Tibial artery (tissue), 4 donors: ENCODE data around the gene ERVK3-1.
"Not testable (repeated sequence)": the region's sequence is repeated elsewhere in the genome, so short reads cannot be mapped to it uniquely, and the experiment has no call there.

Experiments
- DNase-seq, 2 donors: peaks; one replicate each; pipeline ENCODE4 v3.0.0-alpha.2; 2019
- H3K27ac ChIP-seq, 2 donors: fragments of 200-600 bp; sonication (generic) in 1 of 2; 1 replicate in 1 of 2; 2 replicates in 1 of 2; pipeline ENCODE4 v1.5.1; 2018 to 2019; ENCODE audit warnings: mild to moderate bottlenecking in 1 of 2
- H3K27me3 ChIP-seq, 2 donors: fragments of 200-600 bp; sonication (generic) in 1 of 2; one replicate each; pipeline versions ENCODE4 v1.5.1 to v1.6.0; 2016 to 2019
- H3K36me3 ChIP-seq, 3 donors: fragments of 200-600 bp; sonication (generic) in 2 of 3; one replicate each; pipeline ENCODE4 v1.5.1; 2016 to 2019; ENCODE audit warnings: mild to moderate bottlenecking in 2 of 3
- H3K4me1 ChIP-seq, 4 donors: fragments of 200-600 bp; sonication (generic) in 2 of 4; 1 replicate in 3 of 4; 2 replicates in 1 of 4; pipeline ENCODE4 v1.5.1; 2016 to 2019
- H3K4me3 ChIP-seq, 2 donors: fragments of 200-600 bp; sonication (generic) in 1 of 2; 1 replicate in 1 of 2; 2 replicates in 1 of 2; pipeline ENCODE4 v1.5.1; 2018 to 2019; ENCODE audit warnings: mild to moderate bottlenecking in 2 of 2
- H3K9me3 ChIP-seq, 3 donors: fragments of 200-600 bp; sonication (generic) in 1 of 3; one replicate each; pipeline ENCODE4 v1.5.1; 2016 to 2019
- CTCF ChIP-seq, 2 experiments: fragments of 200-600 bp in 1 of 2; fragments of 450-650 bp in 1 of 2; IDR thresholded peaks; one replicate each; pipeline ENCODE4 v1.5.1; 2017 to 2019; ENCODE audit warnings: antibody characterized with exemption in 2 of 2, mild to moderate bottlenecking in 1 of 2, moderate library complexity in 1 of 2
- intact Hi-C: fragments of 100-400 bp; cut with DNase I; formaldehyde crosslinking; loops from one replicate; pipeline ENCODE4 v1.15.0; 2023; ENCODE audit warnings: low total_unique reads

The ERVK3-1 gene

GRCh38 chr19:58305065-58305931, at the start of gene ERVK3-1:
Gene ERVK3-1, plus strand, starts transcription at chr19:58305377. Its CDS starts 6,792 bp downstream, at chr19:58312169.
- peak within 1 kb of the TSS; percentile 78 to 91 for H3K4me3 ChIP-seq

GRCh38 chr19:58258259-58258658, 46.9 kb upstream of the ERVK3-1 start:
- H3K4me3 ChIP-seq, H3K4me1 ChIP-seq, H3K27me3 ChIP-seq, H3K27ac ChIP-seq, intact Hi-C loops, DNase-seq: not testable (repeated sequence)
- peaks cover 71 to 100% (median 99%) of the 10 kb centered on the region in 3 donors for H3K9me3 ChIP-seq
- H3K36me3 ChIP-seq = peaks cover 99 to 100% (median 100%) of the 10 kb centered on the region in 3 donors

More at GRCh38 chr19:58305065-58305931, at the start of gene ERVK3-1:
- peaks cover 0 to 19% (median 10%) of the 10 kb centered on the region in 4 donors for H3K4me1 ChIP-seq
- peaks cover 0 to 2% (median 0%) of the 10 kb centered on the region in 3 donors for H3K9me3 ChIP-seq
- peak; percentile 37 to 63 for TF ChIP-seq CTCF (IDR thresholded peaks at IDR 0.05)
- peaks cover 27 to 51% (median 44%) of the 10 kb centered on the region in 3 donors for H3K36me3 ChIP-seq
- DNase-seq = peak; percentile 97 to 98
- peak within 1 kb of the TSS; percentile 81 to 93 for H3K27ac ChIP-seq
- no peaks in the 10 kb centered on the region for H3K27me3 ChIP-seq
- intact Hi-C loops = loop anchor here (2.0 kb wide), 1 partner anchor 26 kb away; the partner anchor contains the start of gene ZNF8

GRCh38 chr19:58261600-58261967, 43.6 kb upstream of the ERVK3-1 start:
- Histone ChIP-seq H3K4me3 (no peak overlapping the region), H3K27ac (no peak overlapping the region), H3K4me1 (no peaks in the 10 kb centered on the region), H3K36me3 (peaks cover 98 to 99% (median 99%) of the 10 kb centered on the region in 3 donors), H3K9me3 (peaks cover 64 to 100% (median 100%) of the 10 kb centered on the region in 3 donors), H3K27me3 (no peaks in the 10 kb centered on the region)
- no peak for DNase-seq
- TF ChIP-seq CTCF (IDR thresholded peaks at IDR 0.05) = no peak
- intact Hi-C loops = no loop called here

GRCh38 chr19:58261968-58262921, 42.9 kb upstream of the ERVK3-1 start:
- Histone ChIP-seq H3K9me3 (peaks cover 59 to 100% (median 100%) of the 10 kb centered on the region in 3 donors), H3K36me3 (peaks cover 98 to 99% (median 99%) of the 10 kb centered on the region in 3 donors), H3K4me1 (no peaks in the 10 kb centered on the region), H3K4me3 (no peak overlapping the region), H3K27ac (no peak overlapping the region), H3K27me3 (no peaks in the 10 kb centered on the region)
- TF ChIP-seq CTCF (IDR thresholded peaks at IDR 0.05) = no peak
- intact Hi-C loops = no loop called here
- DNase-seq = no peak

GRCh38 chr19:58262922-58263296, 42.3 kb upstream of the ERVK3-1 start:
- H3K27me3 ChIP-seq = no peaks in the 10 kb centered on the region
- no peaks in the 10 kb centered on the region for H3K4me1 ChIP-seq
- H3K27ac ChIP-seq = no peak overlapping the region
- H3K36me3 ChIP-seq = peaks cover 98 to 99% (median 99%) of the 10 kb centered on the region in 3 donors
- H3K4me3 ChIP-seq = no peak overlapping the region
- no peak for TF ChIP-seq CTCF (IDR thresholded peaks at IDR 0.05)
- intact Hi-C loops = no loop called here
- H3K9me3 ChIP-seq = peaks cover 58 to 100% (median 100%) of the 10 kb centered on the region in 3 donors
- DNase-seq = no peak
